HG02610 (cell line): Measurements from ENCODE around the gene FOXE1.

Source experiments
- ATAC-seq: cut with Tn5 transposase; IDR thresholded peaks from one replicate; pipeline ENCODE4 v1.9.1; 2021; ENCODE audit warnings: mild to moderate bottlenecking, moderate library complexity; ENCODE audit not compliant: unreplicated experiment

FOXE1 gene

DNA sequence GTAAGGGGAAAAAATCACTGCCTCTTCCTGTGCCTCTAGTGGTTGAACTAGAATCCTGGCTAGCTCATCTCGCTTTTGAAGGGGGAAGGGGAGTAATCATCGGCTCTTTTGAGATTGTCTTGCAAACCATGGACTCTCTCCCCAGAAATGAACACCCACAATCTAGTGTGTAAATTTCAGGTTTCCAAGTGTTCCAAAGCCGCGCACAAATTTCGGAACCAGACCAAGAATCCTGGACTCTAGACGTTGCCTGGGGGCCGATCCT lies 4.9 kb upstream of the FOXE1 start:
- no peak for ATAC-seq

DNA sequence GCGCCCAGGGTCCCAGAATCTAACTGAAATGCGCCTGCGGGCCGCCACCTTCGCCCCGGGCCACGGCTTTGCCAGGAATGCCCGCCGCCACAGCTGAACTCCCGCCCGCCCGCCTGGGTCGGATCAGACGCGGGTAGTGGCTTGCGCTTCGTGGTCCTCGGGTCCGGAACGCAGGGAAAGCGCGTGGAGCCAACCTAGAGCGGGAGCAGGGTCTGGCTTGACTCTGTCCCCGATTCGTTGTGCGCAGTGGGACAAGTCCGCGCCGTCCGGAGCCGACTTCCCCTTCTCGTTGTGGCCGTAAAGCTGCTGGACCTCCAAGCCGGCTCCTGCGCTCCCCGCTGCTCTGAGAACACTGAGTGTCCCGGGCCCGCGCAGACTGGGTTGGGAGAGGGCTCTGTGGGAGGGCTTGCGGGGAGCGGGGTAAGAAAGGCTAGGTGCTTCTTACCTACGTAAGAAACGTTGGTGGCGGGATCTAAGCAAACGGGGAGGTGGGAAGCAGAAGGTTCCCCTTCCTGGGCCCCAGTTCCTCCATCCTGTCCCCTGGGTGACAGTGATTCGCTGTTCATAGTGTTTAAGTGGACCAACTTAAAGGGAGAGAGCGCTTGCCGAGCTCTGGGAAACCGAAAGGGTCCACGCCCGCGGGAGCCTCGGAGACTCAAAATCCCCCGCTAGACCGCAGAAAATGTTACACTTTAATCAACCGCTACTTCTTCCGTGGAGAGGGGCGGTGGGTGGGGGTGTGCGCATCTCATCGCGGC lies 4.4 kb upstream of the FOXE1 start:
- no peak for ATAC-seq

DNA sequence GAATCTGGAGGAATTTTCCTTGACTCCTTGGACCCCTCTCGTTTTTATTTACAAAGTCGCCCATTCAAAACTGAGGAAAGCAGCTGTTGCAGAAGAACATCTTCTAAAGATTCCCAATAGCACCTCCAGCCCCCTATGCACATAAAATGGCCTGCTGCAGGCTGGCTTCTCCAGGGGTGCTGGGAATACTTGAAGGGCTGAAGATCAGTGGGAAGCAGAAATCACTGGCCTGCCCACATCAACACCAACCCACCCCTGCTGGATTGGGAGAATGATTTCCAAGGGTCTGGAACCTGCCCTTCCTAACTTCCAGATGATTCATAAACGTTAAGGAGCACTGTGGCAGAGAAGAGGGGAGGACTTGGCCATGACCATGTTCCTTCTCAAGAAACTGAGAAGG lies 3.0 kb upstream of the FOXE1 start:
- ATAC-seq = no peak

DNA sequence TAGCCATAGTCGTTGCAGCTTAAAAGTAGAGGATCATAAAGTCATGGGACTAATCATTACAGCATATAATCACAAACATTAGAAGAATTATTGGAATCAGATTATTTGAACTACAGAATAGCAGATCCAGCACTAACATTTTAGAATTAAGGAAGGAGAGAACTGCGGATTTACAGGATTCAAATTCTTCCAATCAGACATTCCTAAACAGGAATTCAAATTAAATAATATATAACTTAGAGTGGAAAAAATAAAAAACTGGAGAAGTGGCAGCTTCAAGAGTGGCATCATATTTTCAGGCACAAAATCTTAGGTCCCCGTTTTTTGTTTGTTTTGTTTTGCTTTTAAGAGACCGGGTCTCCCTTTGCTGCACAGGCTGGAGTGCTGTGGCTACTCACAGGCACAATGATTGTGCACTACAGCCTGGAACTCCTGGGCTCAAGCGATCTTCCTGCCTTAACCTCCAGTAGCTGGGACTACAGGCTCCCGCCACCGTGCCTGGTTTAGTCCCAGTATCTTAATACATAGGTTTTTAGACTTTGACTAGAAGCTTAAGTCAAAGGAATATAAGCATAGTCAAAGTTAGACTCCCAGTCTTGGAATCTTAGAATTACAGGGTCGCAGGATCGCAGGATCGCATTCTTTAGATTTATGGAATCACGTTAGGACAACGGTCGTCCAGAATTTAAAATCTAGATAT lies 2.1 kb upstream of the FOXE1 start:
- no peak for ATAC-seq

DNA sequence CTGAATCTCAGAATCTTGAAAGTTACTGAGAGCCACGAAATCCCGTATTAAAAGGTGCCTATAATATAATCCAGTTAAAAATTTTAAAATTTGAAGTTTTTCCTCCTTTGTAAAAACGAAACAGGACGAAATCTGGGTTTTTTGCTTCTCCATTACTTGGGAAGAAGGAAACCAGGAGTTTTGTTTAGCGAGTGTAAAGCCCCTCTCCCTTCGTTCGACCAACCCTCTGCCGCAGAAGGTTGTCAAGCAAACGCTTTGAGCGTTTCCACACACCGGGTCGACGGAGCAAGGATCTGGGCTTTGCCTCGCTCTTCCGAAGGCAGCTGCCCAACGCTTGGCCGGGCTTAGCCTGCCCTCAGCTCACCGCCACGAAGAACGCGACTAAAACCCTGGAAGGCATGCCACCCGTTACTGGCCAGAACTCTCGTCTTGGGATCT lies 1.6 kb upstream of the FOXE1 start:
- no peak for ATAC-seq

DNA sequence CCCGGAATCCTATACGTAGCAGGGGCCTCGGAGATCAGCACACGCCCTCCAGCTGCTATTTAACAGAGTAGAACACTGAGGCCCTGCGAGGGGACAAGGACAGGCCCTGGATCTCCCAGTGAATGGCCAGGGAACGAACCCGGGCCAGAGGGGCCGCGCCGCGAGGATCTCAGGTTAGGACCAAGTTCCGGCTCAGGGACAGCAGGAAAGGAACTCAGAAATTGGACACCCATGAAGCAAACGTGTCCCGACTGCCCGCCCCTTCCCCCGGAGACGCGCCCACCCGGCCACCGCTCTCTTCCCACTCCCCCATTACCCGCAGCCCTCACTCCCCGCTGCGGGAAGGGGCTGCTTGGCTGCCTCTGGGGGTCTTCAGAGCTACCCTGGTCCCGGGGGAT lies 1.0 kb upstream of the FOXE1 start:
- ATAC-seq = no peak

DNA sequence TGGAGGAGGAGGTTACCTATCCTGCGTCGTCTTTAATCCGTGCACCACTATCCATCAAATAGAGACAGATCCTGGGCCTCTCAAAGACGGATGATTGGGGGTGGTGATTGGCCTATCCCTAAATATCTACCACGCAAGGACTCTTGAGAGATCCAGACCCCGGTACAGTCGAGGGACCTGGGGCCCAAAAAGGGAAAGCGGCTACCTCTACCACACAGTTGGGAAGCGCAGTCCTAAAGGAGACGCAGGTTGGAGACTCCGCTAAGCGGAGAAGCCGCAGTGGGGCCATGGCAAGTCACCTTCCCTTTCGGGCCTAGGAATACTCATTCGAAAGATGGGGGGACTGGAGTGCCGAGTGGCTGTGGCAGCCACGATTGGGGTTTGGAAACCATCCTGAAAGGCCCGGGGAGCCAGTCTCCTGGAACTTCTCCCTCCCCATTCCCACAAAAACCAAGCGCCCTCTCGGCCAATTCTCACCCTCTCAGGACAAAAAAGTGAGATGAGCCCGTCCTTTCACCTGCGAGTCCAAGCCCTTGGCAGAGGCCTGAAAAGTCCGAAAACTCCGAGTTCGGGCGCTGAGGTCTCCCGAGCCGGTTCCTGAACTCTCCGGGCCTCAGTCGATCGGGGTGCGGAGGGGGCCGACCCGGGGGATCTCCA lies 499 bp upstream of the FOXE1 start:
- no peak for ATAC-seq

DNA sequence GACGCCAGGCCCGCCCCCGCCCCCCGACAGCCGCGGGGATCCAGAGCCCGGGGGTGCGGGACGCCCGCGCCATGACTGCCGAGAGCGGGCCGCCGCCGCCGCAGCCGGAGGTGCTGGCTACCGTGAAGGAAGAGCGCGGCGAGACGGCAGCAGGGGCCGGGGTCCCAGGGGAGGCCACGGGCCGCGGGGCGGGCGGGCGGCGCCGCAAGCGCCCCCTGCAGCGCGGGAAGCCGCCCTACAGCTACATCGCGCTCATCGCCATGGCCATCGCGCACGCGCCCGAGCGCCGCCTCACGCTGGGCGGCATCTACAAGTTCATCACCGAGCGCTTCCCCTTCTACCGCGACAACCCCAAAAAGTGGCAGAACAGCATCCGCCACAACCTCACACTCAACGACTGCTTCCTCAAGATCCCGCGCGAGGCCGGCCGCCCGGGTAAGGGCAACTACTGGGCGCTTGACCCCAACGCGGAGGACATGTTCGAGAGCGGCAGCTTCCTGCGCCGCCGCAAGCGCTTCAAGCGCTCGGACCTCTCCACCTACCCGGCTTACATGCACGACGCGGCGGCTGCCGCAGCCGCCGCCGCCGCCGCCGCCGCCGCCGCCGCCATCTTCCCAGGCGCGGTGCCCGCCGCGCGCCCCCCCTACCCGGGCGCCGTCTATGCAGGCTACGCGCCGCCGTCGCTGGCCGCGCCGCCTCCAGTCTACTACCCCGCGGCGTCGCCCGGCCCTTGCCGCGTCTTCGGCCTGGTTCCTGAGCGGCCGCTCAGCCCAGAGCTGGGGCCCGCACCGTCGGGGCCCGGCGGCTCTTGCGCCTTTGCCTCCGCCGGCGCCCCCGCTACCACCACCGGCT lies 1.0 kb downstream of the FOXE1 start:
- no peak for ATAC-seq

DNA sequence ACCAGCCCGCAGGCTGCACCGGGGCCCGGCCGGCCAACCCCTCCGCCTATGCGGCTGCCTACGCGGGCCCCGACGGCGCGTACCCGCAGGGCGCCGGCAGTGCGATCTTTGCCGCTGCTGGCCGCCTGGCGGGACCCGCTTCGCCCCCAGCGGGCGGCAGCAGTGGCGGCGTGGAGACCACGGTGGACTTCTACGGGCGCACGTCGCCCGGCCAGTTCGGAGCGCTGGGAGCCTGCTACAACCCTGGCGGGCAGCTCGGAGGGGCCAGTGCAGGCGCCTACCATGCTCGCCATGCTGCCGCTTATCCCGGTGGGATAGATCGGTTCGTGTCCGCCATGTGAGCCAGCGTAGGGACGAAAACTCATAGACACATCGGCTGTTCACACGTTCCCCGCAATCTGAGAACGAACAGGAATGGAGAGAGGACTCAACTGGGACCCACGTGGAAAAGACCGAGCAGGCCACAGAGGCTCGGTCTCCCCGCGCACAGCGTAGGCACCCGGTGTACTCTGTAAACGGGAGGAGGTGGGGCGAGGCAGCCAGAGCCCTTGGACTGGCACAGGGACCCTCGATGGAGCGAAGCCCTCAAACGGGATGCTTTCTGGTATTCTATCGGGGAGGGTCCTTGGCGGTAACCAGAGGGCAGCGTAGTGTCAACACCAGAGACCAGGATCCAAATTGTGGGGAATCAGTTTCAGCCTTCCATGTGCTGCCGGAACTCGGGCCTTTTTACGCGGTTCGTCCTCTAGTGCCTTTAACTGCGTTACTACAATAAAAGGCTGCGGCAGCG lies 1.9 kb downstream of the FOXE1 start:
- no peak for ATAC-seq

DNA sequence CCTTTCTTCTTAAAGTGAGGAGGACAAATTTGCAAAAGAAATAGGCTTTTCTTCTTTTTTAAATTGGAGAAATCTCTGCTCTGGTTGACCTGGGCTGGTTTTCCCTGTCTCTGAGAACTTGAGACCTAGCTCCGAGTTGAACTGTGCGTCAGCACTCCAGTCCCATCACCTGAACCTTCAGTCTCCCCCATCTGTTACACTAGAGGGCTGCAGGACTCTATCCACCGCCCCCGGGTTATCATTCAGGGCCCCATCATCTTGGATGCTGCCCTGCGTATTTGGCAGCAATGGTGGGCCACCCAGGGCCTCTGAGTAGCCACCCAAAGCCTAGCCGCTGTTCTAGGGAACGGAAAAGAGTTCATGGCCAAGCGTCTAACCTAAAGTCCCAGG lies 2.5 kb downstream of the FOXE1 start:
- ATAC-seq = no peak

DNA sequence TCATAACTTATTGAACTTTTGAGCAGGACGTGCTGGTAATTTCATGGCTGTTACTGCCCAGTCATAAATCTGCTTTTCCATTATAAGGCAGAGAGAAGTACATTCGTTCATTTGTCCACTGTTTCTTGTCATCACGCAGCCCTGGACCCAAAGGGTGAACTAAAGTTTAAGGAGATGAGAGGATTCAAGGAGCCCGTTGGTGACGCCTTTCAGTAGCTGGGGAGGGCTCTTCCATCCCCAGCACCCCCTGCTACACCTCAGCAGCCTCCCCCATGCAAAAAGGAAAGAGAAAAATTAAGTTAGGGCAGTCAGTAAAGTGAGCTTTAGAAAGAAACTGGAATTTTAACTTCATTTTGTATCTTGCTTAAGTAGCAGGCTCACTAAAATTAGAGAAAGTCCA lies 2.9 kb downstream of the FOXE1 start:
- ATAC-seq = no peak

DNA sequence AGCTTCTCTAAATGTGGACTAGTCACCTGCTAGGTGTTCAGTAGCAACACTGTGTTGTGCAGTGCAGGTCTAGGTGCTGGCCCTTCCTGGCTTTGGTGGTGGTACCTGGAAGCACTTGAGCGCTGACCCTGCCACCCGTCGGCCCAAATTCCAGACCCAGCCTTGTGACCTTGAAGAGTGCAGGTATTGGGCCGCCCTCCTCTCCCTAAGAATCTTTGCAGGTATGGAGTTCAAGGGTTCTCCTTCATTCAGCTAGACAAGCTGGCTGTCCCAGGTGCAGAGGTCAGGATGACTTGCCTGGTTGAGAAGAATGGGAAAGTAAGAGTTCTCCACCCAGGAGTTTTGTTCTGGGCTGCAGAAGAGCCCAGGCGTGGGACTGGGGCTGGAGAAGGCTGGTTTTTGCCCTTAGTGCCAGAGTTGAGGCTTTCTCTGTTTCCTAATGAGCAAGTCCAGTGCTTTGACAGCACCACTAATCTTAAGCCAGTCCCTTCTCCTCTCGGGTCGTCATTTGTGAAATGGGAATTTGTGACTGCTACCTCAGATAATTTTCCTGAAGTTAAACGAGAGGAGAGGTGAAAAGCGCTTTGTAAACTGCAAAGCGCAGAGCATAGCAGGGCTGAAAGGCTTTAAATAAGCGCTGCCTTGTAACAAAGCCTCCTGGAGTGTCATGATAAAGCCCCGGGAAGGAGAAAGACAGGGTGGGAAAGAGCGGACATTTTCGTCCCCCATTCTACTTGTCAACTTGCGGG lies 4.0 kb downstream of the FOXE1 start:
- no peak for ATAC-seq

DNA sequence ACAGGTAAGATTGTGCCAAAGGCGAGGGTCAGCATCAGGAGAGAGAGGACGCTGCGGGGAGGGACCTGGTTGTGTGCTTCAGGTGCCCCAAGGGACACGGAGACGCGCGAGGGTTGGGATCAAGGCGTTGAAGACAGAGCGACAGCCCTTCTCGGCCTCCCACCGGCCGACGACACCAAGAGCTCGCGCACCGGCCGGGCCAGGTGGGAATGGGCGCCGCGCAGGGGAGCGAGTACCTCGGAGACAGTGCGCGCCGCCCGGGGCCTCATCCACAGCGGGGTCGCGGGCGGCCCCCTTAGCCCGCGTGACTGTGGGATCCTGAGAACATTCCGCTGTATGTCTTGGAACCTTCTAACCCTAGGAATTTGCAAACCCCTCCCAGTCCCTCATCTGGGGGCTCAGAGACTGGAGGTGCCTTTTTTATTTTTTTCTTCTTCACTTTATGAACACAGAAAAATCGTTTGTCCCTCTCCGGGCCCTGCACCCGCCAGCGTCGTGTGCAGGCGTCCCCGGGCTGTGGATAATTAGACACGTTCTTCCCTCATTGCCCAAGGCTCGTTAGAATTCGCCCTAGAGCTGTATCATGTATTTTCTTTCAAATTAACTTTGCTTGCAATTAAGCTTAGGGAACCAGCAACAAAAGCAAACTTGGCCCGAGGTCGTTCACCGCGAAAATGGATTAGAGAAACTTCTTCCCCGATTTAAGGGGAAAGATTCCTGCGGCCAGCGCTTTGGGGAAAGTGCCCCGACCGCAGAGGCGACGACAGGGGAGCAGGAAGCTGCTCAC lies 4.8 kb downstream of the FOXE1 start:
- no peak for ATAC-seq

DNA sequence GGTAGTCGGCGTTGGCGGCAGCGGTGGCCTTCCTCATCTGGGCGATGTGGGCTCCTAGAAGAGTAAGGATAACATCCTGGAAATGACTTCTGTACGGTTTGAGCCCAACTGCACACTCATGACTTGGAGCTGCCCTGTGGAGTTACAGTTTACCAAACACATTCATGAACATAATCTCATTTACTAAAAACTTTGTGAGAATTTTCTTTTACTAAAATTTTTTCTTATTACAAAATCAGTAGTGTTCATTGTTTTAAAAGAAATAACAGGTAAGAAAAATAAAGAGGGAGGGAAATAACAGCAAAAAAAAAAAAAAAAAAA lies 5.3 kb downstream of the FOXE1 start:
- ATAC-seq = no peak

DNA sequence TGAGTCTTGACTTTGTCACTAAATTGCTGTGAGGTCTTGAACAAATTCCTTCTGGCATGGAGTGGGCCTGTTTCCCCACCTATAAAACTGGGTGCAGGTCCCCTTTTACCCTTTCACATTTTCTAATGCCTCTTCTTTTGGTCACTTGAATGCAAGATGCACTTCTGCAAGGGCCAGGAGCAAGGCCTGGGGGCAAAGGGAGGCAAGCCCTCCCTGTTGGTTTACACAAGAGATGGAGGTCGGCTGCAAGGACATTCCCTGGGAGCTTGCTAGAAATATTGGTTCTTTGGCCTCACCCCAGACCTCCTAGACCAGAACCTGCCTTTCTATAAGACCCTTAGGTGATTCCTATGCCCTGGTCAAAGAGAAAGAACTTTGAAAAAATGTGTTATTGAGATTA lies 5.8 kb downstream of the FOXE1 start:
- no peak for ATAC-seq

DNA sequence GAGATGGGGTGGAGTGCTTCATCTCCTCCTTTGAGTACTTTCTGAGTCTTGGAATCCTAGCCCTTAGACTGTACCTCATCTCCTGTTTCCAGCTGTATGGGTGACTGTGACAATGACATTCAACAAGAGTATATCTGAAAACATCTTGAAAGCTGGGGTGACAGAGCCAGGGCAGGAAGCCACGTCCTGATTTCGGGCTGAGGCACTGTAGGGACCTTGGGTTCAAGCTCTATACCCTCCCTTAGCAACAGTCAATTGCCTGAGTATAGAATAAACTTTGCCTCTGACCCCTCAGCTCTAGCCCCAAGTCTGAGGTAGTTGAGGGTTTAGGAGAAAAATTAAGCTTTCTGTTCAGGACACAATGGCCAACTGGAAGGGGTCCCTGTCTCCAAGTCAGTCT lies 6.3 kb downstream of the FOXE1 start:
- ATAC-seq = no peak

DNA sequence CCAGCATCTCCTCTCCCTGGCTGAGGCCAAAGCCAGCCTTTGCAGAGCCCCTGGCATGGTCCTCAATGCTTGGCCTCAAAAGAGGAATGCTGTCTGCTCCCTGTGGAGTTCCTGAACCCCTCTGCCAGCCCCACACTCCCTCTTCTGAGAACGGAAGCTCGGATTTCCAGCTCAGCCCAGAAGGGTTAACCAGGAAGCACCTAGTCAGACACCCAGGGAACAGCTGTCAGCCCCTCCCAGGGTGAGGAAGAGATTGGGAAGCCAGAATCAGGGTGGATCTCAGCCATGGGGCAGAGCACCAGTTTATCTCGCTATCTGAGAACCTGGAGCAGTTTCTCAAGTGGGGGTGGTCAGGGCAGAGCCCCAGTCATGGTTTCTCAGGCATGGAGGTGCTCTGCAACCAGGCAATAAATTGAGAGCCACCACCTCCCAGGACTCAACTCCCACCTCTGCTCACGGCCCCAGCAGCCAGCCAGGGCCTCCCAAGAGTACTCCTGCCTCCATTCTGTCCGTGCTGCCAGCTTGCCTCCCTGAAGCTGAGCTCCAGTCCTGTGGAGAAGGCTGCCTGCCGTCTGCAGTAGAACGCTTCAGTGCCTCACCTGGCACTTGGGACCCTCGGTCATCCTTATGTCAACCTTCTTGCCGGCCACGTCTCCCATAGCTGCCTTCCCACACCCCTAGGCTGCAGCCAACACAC lies 7.6 kb downstream of the FOXE1 start:
- no peak for ATAC-seq

DNA sequence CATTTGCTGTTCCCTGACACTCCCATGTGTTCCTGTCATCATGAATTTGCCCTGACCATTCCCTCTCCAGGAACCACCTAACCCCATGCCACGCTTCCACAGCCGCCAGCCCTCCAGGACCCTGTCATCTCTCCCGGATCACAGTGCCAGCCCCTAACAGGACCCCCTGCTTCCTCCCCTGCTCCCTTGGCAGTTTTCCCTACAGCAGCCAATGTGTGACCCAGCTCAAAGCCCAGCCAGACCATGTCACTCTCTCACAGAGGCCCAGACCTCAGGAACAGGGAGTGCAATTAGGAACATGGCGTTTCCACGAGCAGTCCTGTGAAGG lies 8.1 kb downstream of the FOXE1 start:
- ATAC-seq = no peak

DNA sequence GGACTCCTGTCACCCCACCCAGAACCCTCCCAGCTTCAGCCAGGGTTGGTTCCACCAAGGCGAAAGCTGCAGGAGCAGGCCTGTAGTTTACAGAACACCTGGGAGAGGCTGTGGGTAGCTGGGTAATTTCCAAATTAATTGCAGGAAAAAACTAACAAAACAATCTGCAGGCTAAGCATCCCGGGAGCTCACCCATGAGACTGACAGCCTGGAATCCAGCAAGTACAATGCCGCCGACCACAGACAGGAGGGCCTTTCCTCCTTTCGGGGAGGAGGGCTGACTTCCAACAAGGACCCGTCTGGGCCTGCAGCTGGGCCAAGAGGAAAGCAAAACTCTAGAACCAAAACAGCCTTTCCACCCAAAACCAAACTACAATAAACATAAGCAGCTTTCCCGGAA lies 10.3 kb downstream of the FOXE1 start:
- ATAC-seq = no peak
